ENCODE results near the gene KATNAL1. TPM values are rescaled to one million over a fixed set of nuclear protein-coding genes. Genes with fewer than 3 reads are reported as not detected.
A peak's percentile ranks its signal among the peaks of the same experiment; 100 is the strongest.

Gene KATNAL1
- total RNA-seq, 1 experiment from 2014 or later, result 43.5 TPM

DNA sequence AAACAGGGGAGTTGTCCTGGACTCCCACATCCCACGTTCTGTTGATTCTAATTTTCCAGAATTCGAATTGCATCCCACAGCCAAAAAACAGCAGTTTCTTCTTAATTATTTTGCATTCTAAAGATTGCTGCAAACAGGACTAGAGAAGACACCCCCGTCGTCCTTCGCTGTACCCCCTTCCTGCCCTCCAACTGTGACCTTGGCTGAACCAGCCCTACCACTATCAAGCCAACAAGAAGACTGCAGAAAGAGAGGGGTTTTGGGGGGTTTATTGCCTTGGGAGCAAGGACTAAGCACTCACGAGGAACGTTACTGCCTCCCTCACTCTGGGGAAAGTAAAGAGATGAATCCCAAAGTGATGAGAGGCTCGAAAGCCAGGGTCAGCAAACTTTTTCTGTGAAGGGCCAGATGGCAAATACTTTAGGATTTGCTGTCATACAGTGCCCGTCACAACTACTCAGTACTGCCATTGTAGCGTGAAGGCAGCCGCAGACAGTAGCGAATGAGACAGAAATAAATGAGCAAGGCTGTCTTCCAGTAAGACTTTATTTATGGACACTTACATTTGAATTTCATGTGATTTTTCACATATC lies 32.5 kb upstream of the KATNAL1 start:
- Histone ChIP-seq H3K9me3 (replicated peaks) (no peaks in the 10 kb centered on the region), H3K27me3 (replicated peaks) (no peaks in the 10 kb centered on the region), H3K4me1 (replicated peaks) (peaks cover 18% of the 10 kb centered on the region), H3K36me3 (no peaks in the 10 kb centered on the region), H3K27ac (no peak overlapping the region), H3K4me3 (no peak overlapping the region)
- DNase-seq (ENCODE audit: low read depth in 1 of 2, low spot score in 2 of 2), result no peak

DNA sequence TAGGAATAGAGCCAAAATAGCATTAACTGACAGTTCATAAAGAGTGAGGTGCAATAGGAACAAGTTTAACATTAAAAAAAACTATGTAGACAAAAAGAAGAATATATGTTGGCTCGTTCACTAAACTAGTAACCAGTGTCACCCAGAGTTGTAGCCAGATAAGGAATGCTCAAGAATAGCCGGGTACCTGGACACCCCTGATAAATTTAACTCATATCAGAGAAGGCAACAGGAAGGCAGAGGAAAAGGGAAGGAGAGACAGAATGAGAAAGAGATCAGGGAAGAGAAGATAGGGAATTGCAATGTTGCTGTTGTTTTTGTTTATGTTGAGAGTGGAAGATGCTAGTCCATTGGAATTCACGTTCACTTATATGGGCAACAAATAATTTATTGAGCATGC lies 31.6 kb upstream of the KATNAL1 start:
- no peak overlapping the region for H3K27ac ChIP-seq
- DNase-seq (ENCODE audit: low read depth in 1 of 2, low spot score in 2 of 2), result no peak
- no peaks in the 10 kb centered on the region for H3K9me3 ChIP-seq (replicated peaks)
- H3K36me3 ChIP-seq, result no peaks in the 10 kb centered on the region
- no peaks in the 10 kb centered on the region for H3K27me3 ChIP-seq (replicated peaks)
- H3K4me1 ChIP-seq (replicated peaks), result peaks cover 18% of the 10 kb centered on the region
- H3K4me3 ChIP-seq, result no peak overlapping the region

DNA sequence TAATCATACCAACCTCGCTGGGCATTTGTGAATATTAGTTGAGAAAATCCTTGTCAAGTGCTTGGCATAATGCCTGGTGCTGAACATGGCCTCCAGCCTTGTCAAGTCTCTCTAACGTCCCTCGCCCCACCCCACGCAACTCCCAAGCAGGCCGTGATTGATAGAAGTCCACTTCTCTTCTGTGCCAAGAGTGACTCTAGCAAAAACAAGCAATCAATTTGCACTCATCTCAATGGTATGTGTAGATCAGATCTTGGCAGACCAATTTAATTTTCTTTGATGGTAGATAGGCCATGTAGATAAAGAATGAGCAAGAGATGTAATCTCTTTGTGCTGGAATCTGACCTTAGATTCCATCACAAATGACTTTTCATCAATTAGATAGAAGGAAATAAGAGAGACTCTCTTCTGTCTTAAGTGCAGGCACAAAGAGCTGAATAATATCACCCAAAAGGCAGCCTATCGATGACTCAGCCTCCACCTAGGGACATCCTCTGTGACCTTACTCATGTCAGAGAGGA lies 31.0 kb upstream of the KATNAL1 start:
- Histone ChIP-seq H3K27me3 (replicated peaks) (no peaks in the 10 kb centered on the region), H3K27ac (no peak overlapping the region), H3K36me3 (no peaks in the 10 kb centered on the region), H3K4me3 (no peak overlapping the region), H3K9me3 (replicated peaks) (no peaks in the 10 kb centered on the region), H3K4me1 (replicated peaks) (peaks cover 22% of the 10 kb centered on the region)
- no peak for DNase-seq (ENCODE audit: low read depth in 1 of 2, low spot score in 2 of 2)

DNA sequence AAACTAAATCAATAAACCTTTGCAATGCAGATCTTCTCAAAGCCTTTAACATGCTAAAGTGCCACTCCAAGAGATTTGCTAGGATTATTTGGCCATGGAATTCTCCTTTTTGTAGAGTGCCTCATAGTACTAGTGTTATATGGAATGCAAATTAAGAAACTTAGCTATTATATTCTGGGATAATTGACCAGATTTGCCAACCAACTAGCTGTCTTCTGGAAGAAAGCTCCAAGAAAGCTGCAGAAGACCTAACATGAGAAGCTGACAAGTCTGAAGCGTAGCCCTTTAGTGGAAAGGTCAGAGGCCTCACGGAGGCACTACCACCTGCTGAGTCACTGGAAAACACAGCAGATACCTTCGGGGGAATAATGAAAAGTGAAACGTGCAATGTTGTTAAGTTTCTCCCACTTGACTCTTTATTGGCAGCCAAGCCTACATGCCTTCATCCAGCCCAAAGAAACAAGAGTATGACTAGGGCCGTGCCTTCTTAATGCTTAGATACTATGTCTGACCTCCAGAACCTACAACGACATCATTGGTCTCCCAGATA lies 29.8 kb upstream of the KATNAL1 start:
- Histone ChIP-seq H3K4me3 (no peak overlapping the region), H3K4me1 (replicated peaks) (peaks cover 18% of the 10 kb centered on the region), H3K36me3 (no peaks in the 10 kb centered on the region), H3K27ac (no peak overlapping the region), H3K9me3 (replicated peaks) (no peaks in the 10 kb centered on the region), H3K27me3 (replicated peaks) (no peaks in the 10 kb centered on the region)
- no peak for DNase-seq (ENCODE audit: low read depth in 1 of 2, low spot score in 2 of 2)

DNA sequence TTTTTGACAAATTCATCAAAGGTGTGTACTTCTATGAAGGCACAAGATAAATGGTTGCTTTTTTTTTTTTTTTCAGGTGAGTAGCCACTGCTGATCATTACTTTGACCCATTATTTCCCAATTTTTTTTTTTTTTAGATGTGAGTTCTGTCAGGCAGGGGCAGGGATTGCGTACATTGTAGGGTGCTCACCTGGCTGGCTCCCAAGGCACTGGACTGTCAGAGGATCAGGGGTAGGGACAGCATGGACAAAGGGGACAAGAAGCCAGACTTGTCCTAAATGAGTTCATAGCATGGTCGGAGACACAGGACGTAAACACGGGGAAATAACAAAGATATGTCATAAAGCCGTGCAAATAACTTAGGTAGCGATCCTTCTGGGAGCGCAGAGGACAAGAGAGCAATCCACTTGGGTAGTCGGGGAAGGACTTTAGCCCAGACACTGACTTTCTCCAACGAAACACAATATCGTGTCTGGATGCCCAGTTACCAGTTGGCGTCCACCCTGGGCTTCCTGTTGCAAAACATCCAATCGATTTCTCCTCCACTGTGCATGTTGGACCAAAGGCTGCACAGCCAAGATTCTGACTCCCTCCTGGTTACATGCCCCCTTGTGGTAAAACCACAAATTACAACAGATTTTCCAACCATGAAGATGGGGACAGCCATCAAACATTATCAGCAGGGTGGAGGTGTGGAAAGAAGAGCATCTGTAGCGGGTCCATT lies 27.5 kb upstream of the KATNAL1 start:
- peak in 1 of 2 experiments; percentile 21 for DNase-seq (ENCODE audit: low read depth in 1 of 2, low spot score in 2 of 2)
- Histone ChIP-seq H3K36me3 (no peaks in the 10 kb centered on the region), H3K9me3 (replicated peaks) (no peaks in the 10 kb centered on the region), H3K4me1 (replicated peaks) (0 out of 2 replicates have a peak, but pooled peaks cover 4% of the 10 kb centered on the region), H3K27ac (no peak overlapping the region), H3K27me3 (replicated peaks) (no peaks in the 10 kb centered on the region), H3K4me3 (no peak overlapping the region)

DNA sequence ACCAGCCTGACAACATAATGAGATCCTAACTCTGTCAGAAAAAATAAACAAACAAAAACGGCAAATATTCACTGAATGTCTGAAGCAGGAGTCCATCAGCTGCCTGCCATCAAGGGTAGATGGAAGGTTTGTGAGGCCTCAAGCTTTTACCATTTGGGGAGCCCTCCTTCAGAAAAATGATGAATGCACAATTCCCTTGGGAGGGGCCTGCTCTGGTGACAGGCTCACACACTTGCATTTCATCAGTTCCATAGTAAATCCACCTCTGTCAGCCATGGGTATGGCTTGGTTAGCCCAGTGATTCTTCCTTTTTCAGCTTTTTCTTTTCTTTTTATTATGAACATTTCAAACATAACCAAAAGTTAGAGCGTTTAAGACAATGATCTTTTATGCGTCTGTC lies 26.3 kb upstream of the KATNAL1 start:
- no peaks in the 10 kb centered on the region for H3K36me3 ChIP-seq
- no peak overlapping the region for H3K27ac ChIP-seq
- no peaks in the 10 kb centered on the region for H3K27me3 ChIP-seq (replicated peaks)
- H3K9me3 ChIP-seq (replicated peaks), result no peaks in the 10 kb centered on the region
- H3K4me3 ChIP-seq, result no peak overlapping the region
- H3K4me1 ChIP-seq (replicated peaks), result 0 out of 2 replicates have a peak, but pooled peaks cover 4% of the 10 kb centered on the region
- no peak for DNase-seq (ENCODE audit: low read depth in 1 of 2, low spot score in 2 of 2)

DNA sequence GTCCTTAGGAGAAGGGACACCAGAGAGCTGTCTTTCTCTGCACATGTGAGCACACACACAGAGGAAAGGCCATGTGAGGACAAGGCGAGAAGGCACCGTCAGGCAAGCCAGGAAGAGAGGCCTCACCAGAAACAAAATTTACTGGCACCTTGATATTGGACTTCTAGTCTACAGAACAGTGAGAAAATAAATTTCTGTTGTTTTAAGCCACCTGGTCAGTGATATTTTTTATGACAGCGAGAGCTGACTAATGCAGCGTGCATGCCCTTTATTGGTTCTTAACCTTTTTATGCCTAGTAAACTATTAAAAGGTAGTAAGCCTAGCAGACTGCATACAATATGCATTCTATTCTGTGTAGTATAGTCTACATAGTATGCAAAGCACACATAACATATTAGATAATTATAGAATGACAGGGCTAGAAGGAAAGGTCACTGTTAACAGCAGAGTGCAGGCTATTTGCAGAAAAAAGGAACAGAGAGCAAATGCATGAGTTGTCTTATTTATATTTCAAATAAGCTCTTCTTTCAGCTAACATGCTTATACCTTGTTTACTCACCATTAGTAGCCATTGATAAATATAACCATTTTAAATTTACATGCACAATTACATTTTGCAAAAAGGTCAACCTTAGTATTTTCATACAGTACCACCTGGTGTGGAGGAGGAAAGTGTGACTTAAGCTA lies 25.2 kb upstream of the KATNAL1 start:
- Histone ChIP-seq H3K4me1 (replicated peaks) (0 out of 2 replicates have a peak, but pooled peaks cover 4% of the 10 kb centered on the region), H3K27me3 (replicated peaks) (no peaks in the 10 kb centered on the region), H3K36me3 (no peaks in the 10 kb centered on the region), H3K4me3 (no peak overlapping the region), H3K9me3 (replicated peaks) (no peaks in the 10 kb centered on the region), H3K27ac (no peak overlapping the region)
- no peak for DNase-seq (ENCODE audit: low read depth in 1 of 2, low spot score in 2 of 2)

DNA sequence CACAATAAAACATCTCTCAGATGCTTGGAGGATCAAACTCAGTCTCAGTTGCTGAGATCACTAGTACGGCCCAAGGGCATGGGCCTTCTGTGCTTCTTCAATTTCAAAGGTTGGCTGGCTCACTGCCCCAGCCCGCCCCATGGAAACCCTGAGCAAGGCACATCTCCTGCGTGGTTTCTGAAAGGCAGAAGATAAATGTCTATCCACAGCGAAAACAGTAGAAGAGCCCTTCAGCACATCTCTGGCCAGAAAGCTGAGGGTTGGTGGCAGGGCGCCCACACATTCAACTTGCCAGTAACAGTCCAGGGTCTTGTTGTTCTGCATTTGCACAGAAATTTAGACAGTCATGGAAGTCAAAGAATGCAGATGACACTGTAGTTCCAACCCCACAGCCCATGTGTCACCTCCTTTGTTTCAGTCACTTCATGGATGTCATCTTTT lies 24.0 kb upstream of the KATNAL1 start:
- no peak for DNase-seq (ENCODE audit: low read depth in 1 of 2, low spot score in 2 of 2)
- H3K4me3 ChIP-seq, result no peak overlapping the region
- H3K4me1 ChIP-seq (replicated peaks), result 0 out of 2 replicates have a peak, but pooled peaks cover 4% of the 10 kb centered on the region
- H3K36me3 ChIP-seq, result no peaks in the 10 kb centered on the region
- no peaks in the 10 kb centered on the region for H3K27me3 ChIP-seq (replicated peaks)
- no peaks in the 10 kb centered on the region for H3K9me3 ChIP-seq (replicated peaks)
- no peak overlapping the region for H3K27ac ChIP-seq

DNA sequence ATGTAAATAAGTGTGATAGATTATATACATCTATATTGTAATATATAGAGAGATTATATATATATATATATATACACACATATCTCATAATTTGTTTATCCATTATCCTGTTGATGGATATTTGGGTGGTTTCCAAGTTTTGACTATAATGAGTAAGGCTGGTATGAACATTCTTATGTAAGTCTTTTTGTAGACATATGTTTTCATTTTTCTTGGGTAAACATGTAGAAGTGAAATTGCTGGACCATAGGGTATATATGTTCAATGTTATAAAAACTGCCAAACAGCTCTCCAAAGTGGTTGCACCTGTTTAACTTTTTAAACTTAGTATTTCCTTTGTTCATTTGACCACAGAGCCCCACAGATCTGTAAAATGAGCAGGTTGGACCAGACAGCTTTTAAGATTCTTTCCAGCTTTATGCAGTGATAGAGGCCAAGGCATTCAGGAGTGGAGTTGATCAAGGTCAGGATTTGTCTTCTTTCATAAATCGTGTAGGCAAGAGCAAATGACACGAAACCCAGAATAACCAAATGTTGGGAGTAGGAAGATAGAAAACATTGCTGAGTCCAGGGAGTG lies 21.7 kb upstream of the KATNAL1 start:
- H3K4me1 ChIP-seq (replicated peaks), result 0 out of 2 replicates have a peak, but pooled peaks cover 4% of the 10 kb centered on the region
- no peaks in the 10 kb centered on the region for H3K27me3 ChIP-seq (replicated peaks)
- no peaks in the 10 kb centered on the region for H3K9me3 ChIP-seq (replicated peaks)
- no peak overlapping the region for H3K4me3 ChIP-seq
- DNase-seq (ENCODE audit: low read depth in 1 of 2, low spot score in 2 of 2), result no peak
- no peak overlapping the region for H3K27ac ChIP-seq
- H3K36me3 ChIP-seq, result no peaks in the 10 kb centered on the region

DNA sequence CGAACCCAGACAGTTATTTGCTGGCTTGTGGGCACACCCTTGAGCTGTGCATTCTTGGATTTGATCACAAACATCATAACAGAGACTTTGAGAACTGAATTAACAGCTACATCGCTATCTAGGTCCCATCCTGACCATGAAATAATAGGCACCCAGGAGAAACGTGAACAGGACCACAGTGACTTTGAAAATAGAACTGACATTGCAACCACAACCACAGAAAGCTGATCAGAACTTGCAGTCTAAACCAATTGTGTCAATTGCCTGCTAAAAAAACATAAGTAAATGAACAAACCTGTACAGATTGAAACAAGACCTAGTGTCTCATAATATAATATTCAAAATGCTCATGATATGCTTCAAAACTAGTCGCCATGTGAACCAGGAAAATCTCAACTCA lies 18.3 kb upstream of the KATNAL1 start:
- Histone ChIP-seq H3K36me3 (no peaks in the 10 kb centered on the region), H3K27ac (no peak overlapping the region), H3K4me3 (no peak overlapping the region)

DNA sequence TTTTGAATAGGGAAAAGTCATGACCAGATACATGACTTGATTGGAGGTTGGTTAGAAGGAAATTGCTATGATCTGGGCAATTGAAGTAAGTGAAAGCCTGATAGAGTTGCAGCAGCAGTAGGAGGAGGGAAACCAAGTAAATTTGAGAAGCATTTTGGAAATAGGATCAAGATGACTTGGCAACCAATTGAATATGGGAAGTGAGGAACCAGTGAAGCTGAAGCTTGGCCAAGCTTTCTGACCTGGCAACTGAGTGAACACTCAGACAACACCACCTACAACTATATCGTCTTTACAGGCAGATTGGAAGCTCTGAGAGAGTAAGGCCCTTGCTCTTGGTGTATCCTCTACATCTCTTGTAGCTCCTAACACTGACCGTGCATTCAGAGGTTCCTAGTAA lies 16.2 kb upstream of the KATNAL1 start:
- Histone ChIP-seq H3K9me3 (replicated peaks) (no peaks in the 10 kb centered on the region), H3K4me1 (replicated peaks) (no peaks in the 10 kb centered on the region), H3K36me3 (no peaks in the 10 kb centered on the region), H3K27me3 (replicated peaks) (no peaks in the 10 kb centered on the region), H3K27ac (no peak overlapping the region), H3K4me3 (no peak overlapping the region)
- no peak for DNase-seq (ENCODE audit: low read depth in 1 of 2, low spot score in 2 of 2)

More for the DNA sequence above, 18.3 kb upstream of the KATNAL1 start:
- H3K27me3 ChIP-seq (replicated peaks), result no peaks in the 10 kb centered on the region
- DNase-seq (ENCODE audit: low read depth in 1 of 2, low spot score in 2 of 2), result no peak
- H3K9me3 ChIP-seq (replicated peaks), result no peaks in the 10 kb centered on the region
- H3K4me1 ChIP-seq (replicated peaks), result no peaks in the 10 kb centered on the region

DNA sequence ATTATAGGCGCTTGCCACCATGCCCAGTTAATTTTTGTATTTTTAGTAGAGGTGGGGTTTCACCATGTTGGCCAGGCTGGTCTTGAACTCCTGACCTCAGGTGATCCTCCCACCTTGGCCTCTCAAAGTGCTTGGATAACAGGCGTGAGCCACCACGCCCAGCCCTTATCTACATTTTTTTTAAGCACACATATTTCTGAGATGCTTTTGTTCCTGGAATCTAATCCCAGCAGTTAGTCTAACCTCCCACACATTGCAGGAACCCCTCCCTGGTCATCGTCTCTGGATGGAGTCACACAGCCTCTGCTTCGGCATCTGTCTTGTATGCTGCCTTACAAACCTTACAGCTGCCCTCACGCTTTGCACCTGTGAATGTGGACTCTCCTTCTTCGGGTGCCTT lies 15.1 kb upstream of the KATNAL1 start:
- H3K4me3 ChIP-seq, result no peak overlapping the region
- H3K36me3 ChIP-seq, result no peaks in the 10 kb centered on the region
- no peaks in the 10 kb centered on the region for H3K4me1 ChIP-seq (replicated peaks)
- no peak for DNase-seq (ENCODE audit: low read depth in 1 of 2, low spot score in 2 of 2)
- H3K9me3 ChIP-seq (replicated peaks), result no peaks in the 10 kb centered on the region
- no peak overlapping the region for H3K27ac ChIP-seq
- H3K27me3 ChIP-seq (replicated peaks), result no peaks in the 10 kb centered on the region

DNA sequence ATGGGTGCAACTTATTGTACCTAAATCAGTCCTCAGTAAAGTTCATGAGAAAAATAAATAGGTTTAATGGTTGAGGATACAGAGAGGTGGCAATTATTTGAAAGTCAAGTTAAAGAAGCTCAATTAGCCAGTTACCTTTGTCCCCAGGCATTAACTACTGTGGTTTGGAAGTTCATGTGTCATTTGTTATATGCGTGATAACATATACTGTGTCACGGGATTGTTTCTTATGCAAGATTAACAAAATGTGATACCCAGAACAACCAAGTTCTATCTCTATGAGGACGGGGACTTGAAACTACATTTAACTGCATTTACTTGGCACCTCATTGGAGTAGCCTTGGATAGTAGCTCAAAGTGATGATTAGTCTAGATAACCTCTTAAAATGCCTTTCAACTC lies 13.9 kb upstream of the KATNAL1 start:
- Histone ChIP-seq H3K27me3 (replicated peaks) (no peaks in the 10 kb centered on the region), H3K4me1 (replicated peaks) (no peaks in the 10 kb centered on the region), H3K27ac (no peak overlapping the region), H3K4me3 (no peak overlapping the region), H3K36me3 (no peaks in the 10 kb centered on the region), H3K9me3 (replicated peaks) (no peaks in the 10 kb centered on the region)
- DNase-seq (ENCODE audit: low read depth in 1 of 2, low spot score in 2 of 2), result no peak

Data from SJSA1 (cell line).